CD8-positive, alpha-beta memory T cell (primary cell): ENCODE results near the gene NBPF9. TPM values are rescaled to one million over a fixed set of nuclear protein-coding genes. Genes with fewer than 3 reads are reported as not detected.
"Not testable (repeated sequence)": the region's sequence is repeated elsewhere in the genome, so short reads cannot be mapped to it uniquely, and the experiment has no call there.

Source experiments
- CTCF ChIA-PET: fragments of 350-600 bp; sonication (Branson Sonifier 250); formaldehyde crosslinking; loops from one replicate; lab custom pipeline; 2021; ENCODE audit warnings: antibody characterized with exemption; lab: Charles Lee
- POLR2A ChIA-PET: fragments of 350-600 bp; sonication (Branson Sonifier 250); formaldehyde crosslinking; loops from one replicate; lab custom pipeline; 2021; ENCODE audit warnings: antibody characterized with exemption; lab: Charles Lee
- DNase-seq, 5 donors: peaks; one replicate each; pipeline versions ENCODE4 v3.0.0 to v3.0.0-alpha.2; 2020 to 2022; ENCODE audit warnings: mixed read lengths in 1 of 5
- H3K27ac ChIP-seq: one replicate; pipeline ENCODE4 v1.7.0; 2013; ENCODE audit warnings: low read depth, mild to moderate bottlenecking, low read length, moderate library complexity
- H3K27me3 ChIP-seq: 2 replicates; pipeline ENCODE4 v1.7.0; 2013; ENCODE audit warnings: low read length, mild to moderate bottlenecking; ENCODE audit not compliant: insufficient read depth, poor library complexity, severe bottlenecking
- H3K36me3 ChIP-seq: 2 replicates; pipeline ENCODE4 v1.7.0; 2013; ENCODE audit warnings: mild to moderate bottlenecking, low read length, moderate library complexity; ENCODE audit not compliant: insufficient read depth
- H3K4me1 ChIP-seq: 2 replicates; pipeline ENCODE4 v1.7.0; 2013; ENCODE audit warnings: mild to moderate bottlenecking, low read length, moderate library complexity; ENCODE audit not compliant: insufficient read depth
- H3K4me3 ChIP-seq: 2 replicates; pipeline ENCODE4 v1.7.0; 2013; ENCODE audit warnings: mild to moderate bottlenecking, low read length
- H3K9me3 ChIP-seq: 2 replicates; pipeline ENCODE4 v1.7.0; 2013; ENCODE audit warnings: mild to moderate bottlenecking, low read length
- H3K27ac Mint-ChIP-seq, 8 donors: one replicate each; pipeline ENCODE4 v1.8.0; 2020 to 2021; ENCODE audit warnings: mixed read lengths in 8 of 8, mild to moderate bottlenecking in 6 of 8, inconsistent platforms in 3 of 8, moderate library complexity in 3 of 8
- H3K27me3 Mint-ChIP-seq, 2 donors: one replicate each; pipeline ENCODE4 v1.8.0; 2020 to 2021; ENCODE audit warnings: mixed read lengths in 2 of 2, mild to moderate bottlenecking in 1 of 2, moderate library complexity in 1 of 2
- H3K36me3 Mint-ChIP-seq, 3 donors: one replicate each; pipeline ENCODE4 v1.8.0; 2020 to 2021; ENCODE audit warnings: mixed read lengths in 3 of 3, inconsistent platforms in 1 of 3, mild to moderate bottlenecking in 1 of 3
- H3K4me1 Mint-ChIP-seq, 3 donors: one replicate each; pipeline ENCODE4 v1.8.0; 2020 to 2021; ENCODE audit warnings: mixed read lengths in 3 of 3, inconsistent platforms in 1 of 3, mild to moderate bottlenecking in 1 of 3
- H3K4me3 Mint-ChIP-seq, 7 donors: one replicate each; pipeline ENCODE4 v1.8.0; 2020 to 2021; ENCODE audit warnings: mixed read lengths in 7 of 7, mild to moderate bottlenecking in 6 of 7, moderate library complexity in 4 of 7, inconsistent platforms in 2 of 7
- H3K9me3 Mint-ChIP-seq, 5 donors: one replicate each; pipeline ENCODE4 v1.8.0; 2020 to 2022; ENCODE audit warnings: mixed read lengths in 5 of 5, mild to moderate bottlenecking in 3 of 5, moderate library complexity in 2 of 5, inconsistent platforms in 1 of 5
- polyA plus RNA-seq: library from polyadenylated mRNA; unstranded; fragments of 300-500 nt; fragmentation: Illumina TruSeq; gene quantifications from one replicate; pipeline ENCODE4 v1.2.3, GENCODE V29; 2021
- total RNA-seq, 2 experiments: library from RNA; stranded (reverse); gene quantifications; one replicate each; pipeline ENCODE4 v1.2.3, GENCODE V29; 2021

NBPF9 gene, protein sequence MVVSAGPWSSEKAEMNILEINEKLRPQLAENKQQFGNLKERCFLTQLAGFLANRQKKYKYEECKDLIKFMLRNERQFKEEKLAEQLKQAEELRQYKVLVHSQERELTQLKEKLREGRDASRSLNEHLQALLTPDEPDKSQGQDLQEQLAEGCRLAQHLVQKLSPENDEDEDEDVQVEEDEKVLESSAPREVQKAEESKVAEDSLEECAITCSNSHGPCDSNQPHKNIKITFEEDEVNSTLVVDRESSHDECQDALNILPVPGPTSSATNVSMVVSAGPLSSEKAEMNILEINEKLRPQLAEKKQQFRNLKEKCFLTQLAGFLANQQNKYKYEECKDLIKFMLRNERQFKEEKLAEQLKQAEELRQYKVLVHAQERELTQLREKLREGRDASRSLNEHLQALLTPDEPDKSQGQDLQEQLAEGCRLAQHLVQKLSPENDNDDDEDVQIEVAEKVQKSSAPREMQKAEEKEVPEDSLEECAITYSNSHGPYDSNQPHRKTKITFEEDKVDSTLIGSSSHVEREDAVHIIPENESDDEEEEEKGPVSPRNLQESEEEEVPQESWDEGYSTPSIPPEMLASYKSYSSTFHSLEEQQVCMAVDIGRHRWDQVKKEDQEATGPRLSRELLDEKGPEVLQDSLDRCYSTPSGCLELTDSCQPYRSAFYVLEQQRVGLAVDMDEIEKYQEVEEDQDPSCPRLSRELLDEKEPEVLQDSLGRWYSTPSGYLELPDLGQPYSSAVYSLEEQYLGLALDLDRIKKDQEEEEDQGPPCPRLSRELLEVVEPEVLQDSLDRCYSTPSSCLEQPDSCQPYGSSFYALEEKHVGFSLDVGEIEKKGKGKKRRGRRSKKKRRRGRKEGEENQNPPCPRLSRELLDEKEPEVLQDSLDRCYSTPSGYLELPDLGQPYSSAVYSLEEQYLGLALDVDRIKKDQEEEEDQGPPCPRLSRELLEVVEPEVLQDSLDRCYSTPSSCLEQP (N-terminal part only)
- total RNA-seq (10 to 100 TPM; 12.6 to 13.1 TPM), polyA plus RNA-seq (3.2 TPM)

GRCh38 chr1:149103109-149104081 is at the start of gene NBPF9:
NBPF9 (minus strand) TSS chr1:149103551; CDS start chr1:149082139, 21,412 bp downstream.
- H3K4me1 Mint-ChIP-seq, H3K27me3 Mint-ChIP-seq, H3K36me3 Mint-ChIP-seq, POLR2A ChIA-PET, CTCF ChIA-PET, H3K27ac ChIP-seq, H3K36me3 ChIP-seq, H3K9me3 Mint-ChIP-seq, H3K4me3 ChIP-seq, H3K4me1 ChIP-seq, H3K9me3 ChIP-seq, H3K27me3 ChIP-seq: not testable (repeated sequence)
- H3K27ac Mint-ChIP-seq, result peak within 1 kb of the TSS; percentile 83 to 98 (median 96)
- peak within 1 kb of the TSS; percentile 93 to 99 (median 99) for H3K4me3 Mint-ChIP-seq
- peak in 4 of 5 donors; percentile 37 to 65 (median 55) for DNase-seq

DNA sequence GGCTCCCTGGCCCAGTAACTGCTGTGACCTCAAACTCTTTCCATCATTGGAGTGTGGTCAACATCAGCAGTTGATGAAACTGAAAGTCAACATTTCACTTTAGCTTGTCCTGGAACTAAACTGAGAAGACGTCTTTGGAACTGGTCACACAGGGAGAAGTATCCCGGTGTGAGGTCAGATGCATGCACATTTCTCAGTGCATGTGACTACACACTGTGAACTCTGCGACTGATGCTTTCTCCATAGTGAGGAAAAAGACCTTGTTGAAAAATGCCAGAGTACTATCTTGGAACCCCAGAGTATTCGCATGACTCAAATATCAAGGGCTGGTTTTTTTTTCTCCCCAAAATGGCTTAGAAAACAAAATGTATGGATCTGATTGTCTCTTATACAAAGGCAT is 46.6 kb upstream of the NBPF9 start:
- H3K36me3 Mint-ChIP-seq, H3K36me3 ChIP-seq, H3K9me3 Mint-ChIP-seq, CTCF ChIA-PET, H3K27ac ChIP-seq, H3K9me3 ChIP-seq, H3K27ac Mint-ChIP-seq, POLR2A ChIA-PET, DNase-seq, H3K4me3 ChIP-seq, H3K27me3 Mint-ChIP-seq, H3K4me3 Mint-ChIP-seq, H3K27me3 ChIP-seq, H3K4me1 ChIP-seq, H3K4me1 Mint-ChIP-seq: not testable (repeated sequence)

GRCh38 chr1:149137585-149137984 is 34.2 kb upstream of the NBPF9 start:
- H3K27me3 Mint-ChIP-seq, H3K4me3 Mint-ChIP-seq, H3K4me3 ChIP-seq, H3K36me3 ChIP-seq, H3K9me3 Mint-ChIP-seq, CTCF ChIA-PET, H3K27me3 ChIP-seq, H3K9me3 ChIP-seq, H3K4me1 Mint-ChIP-seq, H3K27ac Mint-ChIP-seq, H3K4me1 ChIP-seq, POLR2A ChIA-PET, DNase-seq, H3K36me3 Mint-ChIP-seq, H3K27ac ChIP-seq: not testable (repeated sequence)

- H3K4me1 Mint-ChIP-seq, H3K4me3 Mint-ChIP-seq, H3K36me3 Mint-ChIP-seq, H3K27me3 Mint-ChIP-seq, H3K27me3 ChIP-seq, H3K4me1 ChIP-seq, H3K36me3 ChIP-seq, H3K4me3 ChIP-seq, DNase-seq, H3K9me3 ChIP-seq, CTCF ChIA-PET, H3K27ac Mint-ChIP-seq, POLR2A ChIA-PET, H3K9me3 Mint-ChIP-seq, H3K27ac ChIP-seq: not testable (repeated sequence)
These were observed 27.6 kb upstream of the NBPF9 start for GRCh38 chr1:149130938-149131337.

DNA sequence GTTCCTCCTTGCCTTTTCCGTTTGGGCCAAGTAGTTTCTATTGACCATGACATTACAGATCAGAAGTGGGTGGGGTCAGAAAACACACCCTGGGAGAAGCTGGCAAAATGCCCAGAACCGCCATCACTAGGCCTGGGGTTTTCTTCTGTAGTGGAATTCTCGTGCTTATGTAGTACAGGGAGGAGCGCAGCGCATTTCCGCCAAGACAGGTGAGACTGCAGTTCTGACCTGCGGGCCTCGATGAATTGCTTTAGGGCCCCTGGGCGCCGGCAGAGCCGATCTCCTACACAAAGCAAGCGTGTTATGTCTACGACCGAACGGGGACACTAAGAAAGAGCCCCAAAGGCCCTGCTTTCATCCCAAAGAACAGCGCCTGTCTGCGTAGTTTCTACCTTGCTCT is 25.9 kb upstream of the NBPF9 start:
- H3K4me3 Mint-ChIP-seq, H3K27me3 ChIP-seq, H3K27me3 Mint-ChIP-seq, H3K4me1 ChIP-seq, H3K36me3 ChIP-seq, H3K27ac ChIP-seq, H3K27ac Mint-ChIP-seq, POLR2A ChIA-PET, H3K36me3 Mint-ChIP-seq, H3K4me3 ChIP-seq, H3K9me3 ChIP-seq, CTCF ChIA-PET, H3K4me1 Mint-ChIP-seq, H3K9me3 Mint-ChIP-seq, DNase-seq: not testable (repeated sequence)

- H3K36me3 Mint-ChIP-seq, H3K27me3 ChIP-seq, H3K4me3 ChIP-seq, POLR2A ChIA-PET, H3K36me3 ChIP-seq, H3K27me3 Mint-ChIP-seq, H3K9me3 Mint-ChIP-seq, DNase-seq, H3K4me1 Mint-ChIP-seq, H3K27ac Mint-ChIP-seq, H3K4me1 ChIP-seq, H3K27ac ChIP-seq, H3K4me3 Mint-ChIP-seq, H3K9me3 ChIP-seq, CTCF ChIA-PET: not testable (repeated sequence)
These were observed 23.3 kb upstream of the NBPF9 start for GRCh38 chr1:149126555-149127145.

- H3K9me3 ChIP-seq, H3K4me3 Mint-ChIP-seq, H3K36me3 Mint-ChIP-seq, H3K27me3 ChIP-seq, POLR2A ChIA-PET, H3K4me1 ChIP-seq, H3K4me1 Mint-ChIP-seq, H3K9me3 Mint-ChIP-seq, CTCF ChIA-PET, H3K27me3 Mint-ChIP-seq, H3K27ac ChIP-seq, H3K4me3 ChIP-seq, H3K36me3 ChIP-seq: not testable (repeated sequence)
- peak overlapping the region in 1 of 8 donors; percentile 76 for H3K27ac Mint-ChIP-seq
- DNase-seq, result peak in 2 of 5 donors; percentile 21 to 49
These were observed 20.9 kb upstream of the NBPF9 start for GRCh38 chr1:149123948-149124926.
